Sigmoid colon (tissue), 4 donors: Measurements from ENCODE around the gene EAPP.
"Not testable (repeated sequence)": the region's sequence is repeated elsewhere in the genome, so short reads cannot be mapped to it uniquely, and the experiment has no call there.

Experiments
- CTCF ChIP-seq, 4 experiments: fragments of 450-650 bp in 3 of 4; fragments of 200-600 bp in 1 of 4; IDR thresholded peaks; one replicate each; pipeline ENCODE4 v1.5.1; 2016 to 2019; ENCODE audit warnings: antibody characterized with exemption in 4 of 4, mild to moderate bottlenecking in 3 of 4, moderate library complexity in 2 of 4
- EP300 ChIP-seq, 4 donors: sonication (generic); formaldehyde crosslinking; IDR thresholded peaks; one replicate each; pipeline ENCODE4 v1.6.1; 2017; ENCODE audit warnings: antibody characterized with exemption in 4 of 4
- POLR2A ChIP-seq, 2 donors: fragments of 450-650 bp; IDR thresholded peaks; one replicate each; pipeline ENCODE4 v1.6.1; 2016; ENCODE audit warnings: antibody characterized with exemption in 2 of 2, mild to moderate bottlenecking in 2 of 2, moderate library complexity in 2 of 2
- POLR2AphosphoS5 ChIP-seq, 4 donors: sonication (generic); formaldehyde crosslinking; IDR thresholded peaks; one replicate each; pipeline ENCODE4 v1.6.1; 2017; ENCODE audit warnings: antibody characterized with exemption in 4 of 4

GRCh38 chr14:34505124-34505491 is 34.4 kb downstream of the EAPP start:
- not testable (repeated sequence) for TF ChIP-seq CTCF, POLR2A, POLR2AphosphoS5, EP300 (IDR thresholded peaks at IDR 0.05)
